Measurements from ENCODE around the gene TTC39B.

The TTC39B gene

DNA sequence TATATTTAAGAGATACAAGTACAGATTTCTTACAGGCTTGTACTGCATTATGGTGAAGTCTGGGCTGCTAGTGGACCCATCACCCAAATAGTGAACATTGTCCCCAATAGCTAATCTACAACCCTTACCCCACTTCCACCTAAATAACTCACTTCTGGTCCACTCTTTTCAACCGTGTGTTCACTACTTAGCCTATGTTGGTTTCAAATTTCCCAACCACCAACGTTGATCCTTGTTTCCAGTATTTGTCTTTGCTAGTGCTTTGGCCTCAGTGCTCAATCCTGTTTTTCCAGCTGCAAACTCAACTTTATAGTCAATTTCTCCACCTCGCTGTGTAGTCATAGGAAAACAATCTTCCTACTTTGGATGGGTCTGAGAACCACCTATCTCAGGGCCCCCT, 45.3 kb upstream of the TTC39B start:
- Histone ChIP-seq H2AFZ (ENCODE audit: low read length) (no peak overlapping the region), H3K18ac (ENCODE audit: low read length) (no peak overlapping the region), H3K23ac (ENCODE audit: low read depth, low read length, poor library complexity) (no peak overlapping the region), H3K9me3 (replicated peaks in 1 of 2; ENCODE audit: control insufficient read depth in 2 of 2, insufficient read depth in 1 of 2, low read depth in 1 of 2, low read length in 2 of 2) (no peaks in the 10 kb centered on the region), H3K4me2 (ENCODE audit: insufficient read depth, low read length, poor library complexity, severe bottlenecking) (no peak overlapping the region), H3K9ac (ENCODE audit: low read depth, low read length, poor library complexity) (no peak overlapping the region), H3K4me3 (ENCODE audit: low read length in 2 of 2) (no peak overlapping the region), H2AK5ac (ENCODE audit: low read depth, low read length) (no peak overlapping the region), H3K14ac (ENCODE audit: low read length) (no peak overlapping the region), H3K79me1 (ENCODE audit: low read depth, low read length) (no peaks in the 10 kb centered on the region), H2BK120ac (ENCODE audit: low read depth, low read length) (no peak overlapping the region), H2BK5ac (ENCODE audit: low read length) (no peak overlapping the region), H3K4me1 (ENCODE audit: control insufficient read depth in 2 of 2, insufficient read depth in 1 of 2, low read depth in 1 of 2, low read length in 2 of 2) (no peaks in the 10 kb centered on the region), H2BK15ac (ENCODE audit: low read length) (no peak overlapping the region), H3K36me3 (replicated peaks in 1 of 2; ENCODE audit: control insufficient read depth in 2 of 2, insufficient read depth in 2 of 2, low read length in 2 of 2) (no peaks in the 10 kb centered on the region), H2BK12ac (ENCODE audit: low read length) (no peak overlapping the region), H3K27me3 (ENCODE audit: control insufficient read depth in 3 of 3, insufficient read depth in 3 of 3, low read depth in 1 of 3, low read length in 3 of 3) (no peaks in the 10 kb centered on the region), H3K4ac (ENCODE audit: low read length) (no peak overlapping the region), H4K8ac (ENCODE audit: low read depth, low read length) (no peak overlapping the region), H4K91ac (ENCODE audit: low read depth, low read length, poor library complexity) (no peak overlapping the region), H3K27ac (replicated peaks; ENCODE audit: low read length) (no peak overlapping the region)
- WGBS, 2 donors (ENCODE audit: extremely low coverage in 2 of 2, insufficient read length in 2 of 2, insufficient replicate concordance in 1 of 2): no CpG with 5 or more reads among the region's 3 CpGs
- DNase-seq (ENCODE audit: low spot score): no peak

DNA sequence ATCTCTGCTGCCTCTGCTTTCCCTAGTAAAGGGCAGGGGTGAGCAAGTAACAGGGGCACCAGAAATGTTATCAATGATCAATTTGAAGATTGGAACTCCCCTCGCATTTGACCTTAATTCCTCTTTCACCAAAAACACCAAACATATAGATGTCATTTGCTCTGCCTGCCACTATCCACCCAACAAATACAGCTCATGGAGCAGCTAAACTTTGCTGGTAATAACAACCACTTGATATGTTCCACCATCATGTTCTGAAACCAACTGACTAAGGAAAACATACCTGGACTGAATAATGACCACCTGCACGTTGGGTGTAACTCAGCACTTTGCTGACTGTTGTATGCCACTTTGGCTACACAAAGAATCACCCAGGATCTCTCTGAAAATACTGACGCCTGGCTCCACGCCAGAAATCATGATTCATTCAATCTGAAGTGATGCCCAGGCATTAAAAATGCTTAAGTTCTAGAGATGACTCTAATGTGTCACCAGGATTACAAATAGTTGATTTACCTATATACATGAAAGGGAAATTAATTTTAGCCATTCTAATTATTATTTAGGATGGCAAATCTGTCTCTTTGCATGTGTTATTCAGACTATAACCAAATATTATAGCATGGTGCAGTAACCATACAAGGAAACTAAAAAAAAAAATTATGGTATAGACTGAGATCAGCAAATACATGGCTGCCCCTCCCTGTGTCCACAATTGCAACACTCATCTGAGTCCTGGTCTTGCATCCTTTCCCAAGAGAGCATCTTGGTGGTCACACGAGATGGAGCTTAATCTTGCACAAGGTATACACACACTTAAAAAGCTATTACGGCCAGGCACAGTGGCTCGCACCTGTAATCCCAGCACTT, 43.1 kb upstream of the TTC39B start:
- Histone ChIP-seq H2AFZ (ENCODE audit: low read length) (no peak overlapping the region), H3K14ac (ENCODE audit: low read length) (no peak overlapping the region), H3K23ac (ENCODE audit: low read depth, low read length, poor library complexity) (no peak overlapping the region), H3K18ac (ENCODE audit: low read length) (no peak overlapping the region), H3K79me1 (ENCODE audit: low read depth, low read length) (no peaks in the 10 kb centered on the region), H2BK12ac (ENCODE audit: low read length) (no peak overlapping the region), H4K91ac (ENCODE audit: low read depth, low read length, poor library complexity) (no peak overlapping the region), H2BK5ac (ENCODE audit: low read length) (no peak overlapping the region), H3K4ac (ENCODE audit: low read length) (no peak overlapping the region), H4K8ac (ENCODE audit: low read depth, low read length) (no peak overlapping the region), H3K27me3 (ENCODE audit: control insufficient read depth in 3 of 3, insufficient read depth in 3 of 3, low read depth in 1 of 3, low read length in 3 of 3) (no peaks in the 10 kb centered on the region), H3K4me1 (ENCODE audit: control insufficient read depth in 2 of 2, insufficient read depth in 1 of 2, low read depth in 1 of 2, low read length in 2 of 2) (no peaks in the 10 kb centered on the region), H3K4me2 (ENCODE audit: insufficient read depth, low read length, poor library complexity, severe bottlenecking) (no peak overlapping the region), H3K4me3 (ENCODE audit: low read length in 2 of 2) (no peak overlapping the region), H3K36me3 (replicated peaks in 1 of 2; ENCODE audit: control insufficient read depth in 2 of 2, insufficient read depth in 2 of 2, low read length in 2 of 2) (no peaks in the 10 kb centered on the region), H2AK5ac (ENCODE audit: low read depth, low read length) (no peak overlapping the region), H3K27ac (replicated peaks; ENCODE audit: low read length) (no peak overlapping the region), H3K9me3 (replicated peaks in 1 of 2; ENCODE audit: control insufficient read depth in 2 of 2, insufficient read depth in 1 of 2, low read depth in 1 of 2, low read length in 2 of 2) (no peaks in the 10 kb centered on the region), H2BK120ac (ENCODE audit: low read depth, low read length) (no peak overlapping the region), H2BK15ac (ENCODE audit: low read length) (no peak overlapping the region), H3K9ac (ENCODE audit: low read depth, low read length, poor library complexity) (no peak overlapping the region)
- no peak for DNase-seq (ENCODE audit: low spot score)
- no CpG with 5 or more reads among the region's 7 CpGs for WGBS, 2 donors (ENCODE audit: extremely low coverage in 2 of 2, insufficient read length in 2 of 2, insufficient replicate concordance in 1 of 2)

- Histone ChIP-seq H2AK5ac (ENCODE audit: low read depth, low read length) (no peak overlapping the region), H3K27ac (replicated peaks; ENCODE audit: low read length) (no peak overlapping the region), H3K4me3 (ENCODE audit: low read length in 2 of 2) (no peak overlapping the region), H3K27me3 (ENCODE audit: control insufficient read depth in 3 of 3, insufficient read depth in 3 of 3, low read depth in 1 of 3, low read length in 3 of 3) (no peaks in the 10 kb centered on the region), H4K91ac (ENCODE audit: low read depth, low read length, poor library complexity) (no peak overlapping the region), H2BK12ac (ENCODE audit: low read length) (no peak overlapping the region), H3K9ac (ENCODE audit: low read depth, low read length, poor library complexity) (no peak overlapping the region), H3K4me2 (ENCODE audit: insufficient read depth, low read length, poor library complexity, severe bottlenecking) (no peak overlapping the region), H2BK120ac (ENCODE audit: low read depth, low read length) (no peak overlapping the region), H2AFZ (ENCODE audit: low read length) (no peak overlapping the region), H3K18ac (ENCODE audit: low read length) (no peak overlapping the region), H3K36me3 (replicated peaks in 1 of 2; ENCODE audit: control insufficient read depth in 2 of 2, insufficient read depth in 2 of 2, low read length in 2 of 2) (no peaks in the 10 kb centered on the region), H4K8ac (ENCODE audit: low read depth, low read length) (no peak overlapping the region), H3K14ac (ENCODE audit: low read length) (no peak overlapping the region), H3K9me3 (replicated peaks in 1 of 2; ENCODE audit: control insufficient read depth in 2 of 2, insufficient read depth in 1 of 2, low read depth in 1 of 2, low read length in 2 of 2) (peaks cover 0 to 2% of the 10 kb centered on the region in 2 donors), H3K79me1 (ENCODE audit: low read depth, low read length) (no peaks in the 10 kb centered on the region), H3K4me1 (ENCODE audit: control insufficient read depth in 2 of 2, insufficient read depth in 1 of 2, low read depth in 1 of 2, low read length in 2 of 2) (no peaks in the 10 kb centered on the region), H3K23ac (ENCODE audit: low read depth, low read length, poor library complexity) (no peak overlapping the region), H2BK15ac (ENCODE audit: low read length) (no peak overlapping the region), H3K4ac (ENCODE audit: low read length) (no peak overlapping the region), H2BK5ac (ENCODE audit: low read length) (no peak overlapping the region)
- no peak for DNase-seq (ENCODE audit: low spot score)
- no CpG with 5 or more reads among the region's 1 CpG for WGBS, 2 donors (ENCODE audit: extremely low coverage in 2 of 2, insufficient read length in 2 of 2, insufficient replicate concordance in 1 of 2)
These were observed 39.8 kb upstream of the TTC39B start for GRCh38 chr9:15346837-15347236.

- Histone ChIP-seq H2BK5ac (ENCODE audit: low read length) (no peak overlapping the region), H2BK15ac (ENCODE audit: low read length) (no peak overlapping the region), H3K18ac (ENCODE audit: low read length) (no peak overlapping the region), H2BK120ac (ENCODE audit: low read depth, low read length) (no peak overlapping the region), H3K14ac (ENCODE audit: low read length) (no peak overlapping the region), H4K91ac (ENCODE audit: low read depth, low read length, poor library complexity) (no peak overlapping the region), H3K4me1 (ENCODE audit: control insufficient read depth in 2 of 2, insufficient read depth in 1 of 2, low read depth in 1 of 2, low read length in 2 of 2) (no peaks in the 10 kb centered on the region), H2AFZ (ENCODE audit: low read length) (no peak overlapping the region), H3K79me1 (ENCODE audit: low read depth, low read length) (no peaks in the 10 kb centered on the region), H2BK12ac (ENCODE audit: low read length) (no peak overlapping the region), H3K9me3 (replicated peaks in 1 of 2; ENCODE audit: control insufficient read depth in 2 of 2, insufficient read depth in 1 of 2, low read depth in 1 of 2, low read length in 2 of 2) (peaks cover 0 to 2% of the 10 kb centered on the region in 2 donors), H3K4me2 (ENCODE audit: insufficient read depth, low read length, poor library complexity, severe bottlenecking) (no peak overlapping the region), H4K8ac (ENCODE audit: low read depth, low read length) (no peak overlapping the region), H3K4me3 (ENCODE audit: low read length in 2 of 2) (no peak overlapping the region), H3K27me3 (ENCODE audit: control insufficient read depth in 3 of 3, insufficient read depth in 3 of 3, low read depth in 1 of 3, low read length in 3 of 3) (no peaks in the 10 kb centered on the region), H3K9ac (ENCODE audit: low read depth, low read length, poor library complexity) (no peak overlapping the region), H3K27ac (replicated peaks; ENCODE audit: low read length) (no peak overlapping the region), H3K23ac (ENCODE audit: low read depth, low read length, poor library complexity) (no peak overlapping the region), H3K4ac (ENCODE audit: low read length) (no peak overlapping the region), H2AK5ac (ENCODE audit: low read depth, low read length) (no peak overlapping the region), H3K36me3 (replicated peaks in 1 of 2; ENCODE audit: control insufficient read depth in 2 of 2, insufficient read depth in 2 of 2, low read length in 2 of 2) (no peaks in the 10 kb centered on the region)
- DNase-seq (ENCODE audit: low spot score): no peak
- no CpG with 5 or more reads among the region's 2 CpGs for WGBS, 2 donors (ENCODE audit: extremely low coverage in 2 of 2, insufficient read length in 2 of 2, insufficient replicate concordance in 1 of 2)
These were observed 37.2 kb upstream of the TTC39B start for GRCh38 chr9:15344191-15344590.

All from neuronal stem cell (in vitro differentiated cells).